Stimulated activated naive CD8-positive, alpha-beta T cell treated with anti-CD3 and anti-CD28 coated beads, Interleukin-15, Interleukin-2, amounts not matched to agents 100 ng/mL and 50 ng/mL, for 24 hours (primary cell): Measurements from ENCODE around the gene ZNF628.

ENCODE experiments used
- H3K27ac Mint-ChIP-seq: one replicate; pipeline ENCODE4 v1.8.0; 2021; ENCODE audit warnings: mild to moderate bottlenecking, mixed read lengths
- H3K27me3 Mint-ChIP-seq: one replicate; pipeline ENCODE4 v1.8.0; 2021; ENCODE audit warnings: mixed read lengths
- H3K36me3 Mint-ChIP-seq: one replicate; pipeline ENCODE4 v1.8.0; 2021; ENCODE audit warnings: low read depth, mixed read lengths
- H3K4me1 Mint-ChIP-seq: one replicate; pipeline ENCODE4 v1.8.0; 2021; ENCODE audit warnings: low read depth, mixed read lengths
- H3K4me3 Mint-ChIP-seq: one replicate; pipeline ENCODE4 v1.8.0; 2021; ENCODE audit warnings: mild to moderate bottlenecking, mixed read lengths
- H3K9me3 Mint-ChIP-seq: one replicate; pipeline ENCODE4 v1.8.0; 2021; ENCODE audit warnings: mixed read lengths

ZNF628 gene

DNA sequence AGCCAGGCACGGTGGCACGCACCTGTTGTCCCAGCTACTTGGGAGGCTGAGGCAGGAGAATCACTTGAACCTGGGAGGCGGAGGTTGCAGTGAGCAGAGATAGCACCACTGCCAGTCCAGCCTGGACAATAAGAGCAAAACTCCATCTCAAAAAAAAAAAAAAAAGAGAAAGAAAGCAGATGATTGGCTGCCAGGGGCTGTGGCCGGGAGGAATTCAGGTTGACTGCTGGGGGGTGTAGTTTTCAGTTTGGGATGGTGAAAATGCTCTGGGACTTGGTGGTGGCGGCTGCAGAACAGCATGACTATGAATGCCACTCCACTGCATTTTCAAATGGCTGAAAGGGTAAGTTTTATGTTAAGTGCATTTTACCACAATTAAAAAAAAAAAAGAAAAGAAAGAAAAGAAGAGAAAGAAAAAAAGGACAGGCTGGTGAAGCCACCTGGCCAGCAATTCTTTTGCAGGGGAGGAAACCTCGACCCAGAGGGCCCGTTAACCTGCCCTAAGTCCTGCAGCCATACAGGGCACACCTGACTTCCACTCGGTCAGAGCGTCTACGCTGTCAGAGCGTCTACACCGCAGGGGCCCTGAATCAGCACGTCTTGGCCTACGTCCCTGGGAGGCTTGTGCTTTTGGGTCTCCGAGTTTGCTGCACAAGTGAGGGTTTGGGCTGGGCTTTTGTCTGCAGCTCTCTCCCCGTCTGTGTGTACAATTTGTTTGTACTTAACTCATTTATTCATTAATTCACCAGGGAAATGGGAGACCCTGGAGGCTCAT, 18.5 kb upstream of the ZNF628 start:
- H3K36me3 Mint-ChIP-seq: peaks cover 11% of the 10 kb centered on the region
- no peaks in the 10 kb centered on the region for H3K9me3 Mint-ChIP-seq
- no peak overlapping the region for H3K4me3 Mint-ChIP-seq
- H3K27ac Mint-ChIP-seq: no peak overlapping the region
- peaks cover 29% of the 10 kb centered on the region for H3K4me1 Mint-ChIP-seq
- peaks cover 11% of the 10 kb centered on the region for H3K27me3 Mint-ChIP-seq

DNA sequence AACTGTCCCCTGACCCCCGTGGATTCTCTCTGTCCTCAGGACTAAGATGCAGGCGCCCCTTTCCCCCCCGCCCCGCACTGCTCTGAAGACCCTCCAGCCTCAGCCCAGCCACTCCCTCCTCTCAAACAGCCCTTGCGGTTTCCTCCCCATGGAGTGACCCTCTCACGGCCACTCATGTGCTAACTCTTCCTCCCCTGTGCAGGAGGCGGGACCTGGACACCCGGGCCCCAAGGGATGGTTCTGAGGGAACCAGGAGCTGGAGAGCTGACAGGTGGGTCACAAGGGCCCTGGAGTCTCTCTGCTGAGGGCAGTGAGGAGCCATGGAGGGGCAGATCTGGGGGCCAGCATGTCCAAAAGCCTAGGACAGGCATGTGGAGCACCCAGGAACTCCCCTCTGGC, 16.9 kb upstream of the ZNF628 start:
- no peaks in the 10 kb centered on the region for H3K36me3 Mint-ChIP-seq
- H3K9me3 Mint-ChIP-seq: no peaks in the 10 kb centered on the region
- peak overlapping the region; percentile 85 for H3K4me3 Mint-ChIP-seq
- H3K27me3 Mint-ChIP-seq: no peaks in the 10 kb centered on the region
- peaks cover 24% of the 10 kb centered on the region for H3K4me1 Mint-ChIP-seq
- H3K27ac Mint-ChIP-seq: no peak overlapping the region

DNA sequence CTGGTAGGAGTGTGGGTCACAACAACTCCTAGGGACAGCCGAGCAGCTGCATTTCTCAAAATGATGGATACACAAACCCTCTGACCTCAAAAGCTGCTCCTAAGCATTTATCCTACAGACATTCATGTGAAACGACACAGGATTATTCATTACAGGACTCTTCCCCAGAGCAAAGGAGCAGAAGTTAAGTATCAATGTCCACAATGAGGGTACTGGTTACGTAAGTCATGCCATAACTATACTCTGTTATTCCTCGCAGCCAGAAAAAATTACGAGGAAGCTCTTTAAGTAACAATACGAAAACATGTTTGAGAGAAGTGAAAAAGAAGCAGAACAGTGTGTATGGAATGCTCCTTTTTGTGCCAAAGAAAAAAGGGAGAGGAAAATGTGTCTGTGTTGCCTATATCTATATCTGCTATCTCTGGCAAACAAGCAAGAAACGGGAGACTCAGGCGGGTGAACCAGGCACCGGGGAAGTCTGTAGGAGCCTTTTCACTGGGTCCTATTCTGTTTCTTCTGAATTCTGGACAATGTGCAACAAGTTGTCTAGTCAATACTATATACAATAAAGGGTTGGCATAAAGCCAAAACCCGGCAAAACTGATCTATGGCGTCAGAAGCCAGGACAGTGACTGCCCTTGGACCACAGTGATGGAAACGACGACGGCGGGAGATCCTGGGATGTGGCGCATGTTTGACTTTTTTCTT, 16.3 kb upstream of the ZNF628 start:
- Mint-ChIP-seq H3K4me3 (peak overlapping the region; percentile 85), H3K4me1 (peaks cover 24% of the 10 kb centered on the region), H3K9me3 (no peaks in the 10 kb centered on the region), H3K27ac (no peak overlapping the region), H3K36me3 (no peaks in the 10 kb centered on the region), H3K27me3 (no peaks in the 10 kb centered on the region)

DNA sequence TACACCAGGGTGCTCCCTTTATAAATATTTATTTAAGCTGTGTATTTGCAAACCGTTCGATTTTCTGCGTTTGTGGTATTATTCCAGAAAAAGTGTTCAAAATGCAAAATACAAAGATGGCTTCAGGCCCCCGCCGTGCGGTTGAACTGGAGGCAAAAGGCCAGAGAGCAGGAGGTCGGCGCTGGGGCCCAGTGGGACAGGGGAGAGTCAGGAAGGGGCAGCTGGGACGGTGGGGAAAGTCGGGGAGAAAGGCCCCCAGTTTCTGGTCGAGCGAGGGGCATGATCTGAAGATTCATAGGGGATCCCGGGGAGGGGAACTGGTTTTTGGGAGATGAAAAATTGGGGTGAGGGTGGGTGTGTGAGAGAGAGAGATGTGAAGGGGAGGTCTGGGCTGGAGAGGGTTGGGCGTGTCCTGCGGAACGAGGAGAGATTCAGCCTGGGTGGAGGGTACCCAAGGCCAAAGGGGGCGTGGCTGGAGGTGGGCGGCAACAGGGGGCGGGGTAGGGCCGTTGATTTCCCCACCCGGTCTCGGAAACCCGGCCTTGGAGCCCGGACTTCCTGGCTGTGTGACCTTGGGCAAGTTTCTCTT, 15.7 kb upstream of the ZNF628 start:
- H3K27me3 Mint-ChIP-seq: no peaks in the 10 kb centered on the region
- H3K9me3 Mint-ChIP-seq: no peaks in the 10 kb centered on the region
- peaks cover 24% of the 10 kb centered on the region for H3K4me1 Mint-ChIP-seq
- H3K27ac Mint-ChIP-seq: peak overlapping the region; percentile 92
- H3K36me3 Mint-ChIP-seq: no peaks in the 10 kb centered on the region
- H3K4me3 Mint-ChIP-seq: peak overlapping the region; percentile 85

DNA sequence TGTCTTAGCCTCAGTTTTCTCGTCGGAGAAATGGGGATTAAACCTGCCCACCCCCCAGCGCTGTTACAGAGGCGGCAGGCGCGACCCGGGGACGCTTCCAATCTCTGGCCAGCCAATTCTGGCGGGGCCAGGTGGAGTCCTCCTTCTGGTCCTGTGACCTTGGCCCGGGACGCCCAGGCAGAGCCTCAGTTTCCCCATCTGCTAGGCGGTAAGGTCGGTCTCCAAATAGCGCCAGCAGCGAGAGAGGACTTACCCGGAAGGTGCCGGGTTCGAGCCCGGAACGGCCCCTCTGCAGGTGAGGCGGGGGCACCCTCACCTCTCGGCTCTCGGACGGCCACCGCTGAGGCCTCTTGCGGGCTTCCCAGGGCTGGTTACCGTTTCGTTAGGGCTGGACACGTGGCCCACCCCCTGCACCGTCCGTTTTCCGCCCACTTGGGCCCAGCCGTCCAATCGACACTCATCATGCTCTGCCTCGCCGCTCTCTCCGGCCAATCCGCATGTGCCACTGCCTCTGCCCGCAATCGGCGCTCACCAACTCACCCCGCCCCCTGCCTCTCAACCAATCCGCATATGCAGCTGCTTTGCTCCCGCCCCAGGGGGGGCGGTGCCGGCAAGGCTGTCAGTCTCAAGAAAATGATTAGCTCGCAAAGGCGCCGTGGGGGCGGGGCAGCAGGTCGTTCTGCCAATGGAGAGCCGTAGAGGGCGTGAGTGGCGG, 15.0 kb upstream of the ZNF628 start, which contains the start of gene ISOC2:
TSS of gene ISOC2 (minus strand) at position 384 of the 715 bp plus-strand sequence. CDS start 5,156 bp downstream, outside the sequence.
- H3K4me1 Mint-ChIP-seq: peaks cover 24% of the 10 kb centered on the region
- H3K27ac Mint-ChIP-seq: peak within 1 kb of the TSS; percentile 92
- no peaks in the 10 kb centered on the region for H3K9me3 Mint-ChIP-seq
- peak within 1 kb of the TSS; percentile 85 for H3K4me3 Mint-ChIP-seq
- no peaks in the 10 kb centered on the region for H3K27me3 Mint-ChIP-seq
- no peaks in the 10 kb centered on the region for H3K36me3 Mint-ChIP-seq

DNA sequence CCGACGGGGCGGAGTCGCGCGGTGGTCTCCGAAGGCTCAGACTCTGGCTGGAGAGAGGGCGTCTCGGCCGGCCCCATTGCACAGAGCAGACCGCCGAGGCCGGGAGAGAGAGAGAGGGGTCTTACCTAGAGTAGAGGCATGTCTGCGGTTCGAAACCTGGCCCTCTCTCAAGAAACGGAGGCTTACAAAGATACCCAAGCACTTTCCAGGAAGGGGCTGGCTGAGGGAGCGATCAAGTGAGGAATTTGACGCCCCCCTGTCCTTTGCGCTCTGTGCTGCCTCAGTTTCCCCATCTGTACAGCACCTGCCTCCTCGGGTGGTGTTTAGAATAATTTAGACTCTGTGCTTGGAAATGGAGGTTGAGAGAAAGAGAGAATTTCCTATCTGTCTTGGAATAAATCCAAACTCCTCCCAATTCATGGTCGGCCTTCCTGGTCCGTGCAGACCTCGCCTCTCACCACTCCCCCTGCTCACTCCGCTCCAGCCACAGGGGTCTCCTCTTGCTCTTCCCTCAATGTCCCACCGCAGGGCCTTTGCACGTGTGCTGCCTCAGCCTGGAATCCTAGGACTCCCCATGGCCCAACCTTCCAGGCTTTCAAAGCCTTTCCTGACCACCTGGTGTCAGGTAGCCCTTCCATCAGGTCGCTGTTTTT, 14.3 kb upstream of the ZNF628 start:
- Mint-ChIP-seq H3K4me3 (peak overlapping the region; percentile 85), H3K27me3 (no peaks in the 10 kb centered on the region), H3K4me1 (peaks cover 24% of the 10 kb centered on the region), H3K9me3 (no peaks in the 10 kb centered on the region), H3K27ac (peak overlapping the region; percentile 92), H3K36me3 (no peaks in the 10 kb centered on the region)

DNA sequence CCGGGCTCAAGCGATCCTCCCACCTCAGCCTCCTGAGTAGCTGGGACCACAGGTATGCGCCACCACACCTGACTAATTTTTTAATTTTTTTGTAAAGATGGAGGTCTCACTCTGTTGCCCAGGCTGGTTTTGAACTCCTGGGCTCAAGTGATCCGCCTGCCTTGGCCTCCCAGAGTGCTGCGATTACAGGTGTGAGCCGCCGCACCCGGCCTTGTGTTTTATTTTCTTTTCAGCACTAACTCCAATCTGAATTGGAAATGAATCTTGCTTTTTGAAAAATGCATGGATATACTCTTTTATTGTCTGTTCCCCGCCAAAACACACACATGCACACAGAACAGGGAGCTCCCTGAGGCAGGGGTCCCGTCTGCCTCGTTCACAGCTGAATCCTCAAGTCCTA, 13.7 kb upstream of the ZNF628 start:
- no peaks in the 10 kb centered on the region for H3K27me3 Mint-ChIP-seq
- no peak overlapping the region for H3K27ac Mint-ChIP-seq
- no peaks in the 10 kb centered on the region for H3K9me3 Mint-ChIP-seq
- peak overlapping the region; percentile 85 for H3K4me3 Mint-ChIP-seq
- H3K4me1 Mint-ChIP-seq: peaks cover 24% of the 10 kb centered on the region
- no peaks in the 10 kb centered on the region for H3K36me3 Mint-ChIP-seq

DNA sequence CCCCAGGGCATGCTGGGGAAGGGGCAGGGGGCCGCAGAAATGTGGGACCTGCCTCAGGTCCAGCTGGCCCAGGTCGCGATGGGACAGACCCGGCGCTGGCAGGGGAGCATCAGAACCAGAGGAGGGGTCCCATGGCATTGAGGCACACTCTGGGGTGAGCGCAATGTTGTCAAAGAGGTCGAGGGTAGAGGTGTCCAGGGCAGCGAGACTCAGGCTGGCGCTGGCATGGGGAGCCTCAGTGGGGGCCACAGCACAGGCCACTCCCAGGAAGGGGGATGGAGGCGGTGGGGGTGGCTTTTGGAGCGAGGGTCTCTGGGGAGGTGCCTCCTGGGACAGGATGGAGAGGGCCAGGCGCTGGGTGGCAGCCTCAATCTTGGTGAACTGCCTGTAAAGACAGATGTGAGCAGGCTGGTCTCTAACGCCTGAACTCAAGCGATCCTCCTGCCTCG, 12.8 kb upstream of the ZNF628 start:
- H3K9me3 Mint-ChIP-seq: no peaks in the 10 kb centered on the region
- H3K27ac Mint-ChIP-seq: no peak overlapping the region
- H3K4me3 Mint-ChIP-seq: no peak overlapping the region
- H3K4me1 Mint-ChIP-seq: peaks cover 24% of the 10 kb centered on the region
- H3K27me3 Mint-ChIP-seq: no peaks in the 10 kb centered on the region
- H3K36me3 Mint-ChIP-seq: no peaks in the 10 kb centered on the region

DNA sequence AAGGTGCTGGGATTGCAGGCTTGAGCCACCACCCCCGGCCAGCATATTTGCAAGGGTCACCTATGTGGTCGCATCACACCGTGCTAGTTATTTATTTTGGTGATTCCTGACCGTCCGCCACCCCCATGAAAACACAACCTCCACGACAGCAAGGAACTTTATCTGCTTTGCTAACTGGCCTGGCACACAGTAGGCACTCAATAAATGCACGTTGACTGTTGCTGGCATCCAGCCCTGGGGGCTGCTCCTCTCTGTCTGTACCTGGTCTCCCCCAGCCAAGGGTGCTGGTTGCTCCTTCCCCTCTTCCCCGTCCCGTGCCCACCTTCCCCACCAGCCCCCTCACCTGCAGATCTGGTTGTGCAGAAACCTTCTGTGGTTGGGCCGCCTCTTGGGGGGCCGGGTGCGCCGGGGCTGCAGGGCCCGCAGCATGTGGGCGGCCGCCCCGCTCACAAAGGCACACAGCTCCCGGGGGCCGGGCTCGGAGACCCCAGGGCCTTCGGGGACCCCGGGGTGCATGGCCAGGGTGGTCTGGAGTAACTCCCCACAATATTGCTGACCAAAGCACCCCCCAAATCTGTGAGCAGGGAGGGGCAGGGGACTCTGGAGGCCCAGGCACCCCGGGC, 12.3 kb upstream of the ZNF628 start:
- no peak overlapping the region for H3K4me3 Mint-ChIP-seq
- no peak overlapping the region for H3K27ac Mint-ChIP-seq

DNA sequence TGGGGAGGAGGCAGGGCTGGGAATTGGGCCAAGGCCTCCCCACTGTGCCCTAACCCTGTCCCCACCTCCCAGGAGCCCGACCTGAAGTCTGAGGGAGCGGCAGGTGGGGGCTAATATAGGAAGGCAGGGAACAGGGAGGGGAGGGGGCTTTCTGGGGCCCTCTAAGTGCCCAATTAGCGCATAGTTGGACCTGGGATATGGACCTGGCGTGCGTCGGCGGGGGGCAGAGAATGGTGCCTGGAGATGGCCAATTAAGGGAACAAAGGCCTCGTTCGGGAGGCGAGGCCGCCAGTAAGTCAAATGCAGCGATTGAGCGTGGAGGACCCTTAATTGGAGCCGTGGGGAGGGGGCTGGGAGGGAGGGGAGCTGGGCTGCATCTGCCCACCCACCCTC, 11.8 kb upstream of the ZNF628 start, which contains the start of gene C19orf85:
TSS of gene C19orf85 (minus strand) at position 90 of the 393 bp plus-strand sequence. CDS start 197 bp downstream, outside the sequence.
- Mint-ChIP-seq H3K36me3 (no peaks in the 10 kb centered on the region), H3K4me3 (no peak within 1 kb of the TSS), H3K9me3 (no peaks in the 10 kb centered on the region), H3K27me3 (no peaks in the 10 kb centered on the region), H3K27ac (no peak within 1 kb of the TSS), H3K4me1 (peaks cover 24% of the 10 kb centered on the region)

More for the DNA sequence above, 12.3 kb upstream of the ZNF628 start:
- H3K4me1 Mint-ChIP-seq: peaks cover 24% of the 10 kb centered on the region
- no peaks in the 10 kb centered on the region for H3K36me3 Mint-ChIP-seq
- H3K27me3 Mint-ChIP-seq: no peaks in the 10 kb centered on the region
- no peaks in the 10 kb centered on the region for H3K9me3 Mint-ChIP-seq

DNA sequence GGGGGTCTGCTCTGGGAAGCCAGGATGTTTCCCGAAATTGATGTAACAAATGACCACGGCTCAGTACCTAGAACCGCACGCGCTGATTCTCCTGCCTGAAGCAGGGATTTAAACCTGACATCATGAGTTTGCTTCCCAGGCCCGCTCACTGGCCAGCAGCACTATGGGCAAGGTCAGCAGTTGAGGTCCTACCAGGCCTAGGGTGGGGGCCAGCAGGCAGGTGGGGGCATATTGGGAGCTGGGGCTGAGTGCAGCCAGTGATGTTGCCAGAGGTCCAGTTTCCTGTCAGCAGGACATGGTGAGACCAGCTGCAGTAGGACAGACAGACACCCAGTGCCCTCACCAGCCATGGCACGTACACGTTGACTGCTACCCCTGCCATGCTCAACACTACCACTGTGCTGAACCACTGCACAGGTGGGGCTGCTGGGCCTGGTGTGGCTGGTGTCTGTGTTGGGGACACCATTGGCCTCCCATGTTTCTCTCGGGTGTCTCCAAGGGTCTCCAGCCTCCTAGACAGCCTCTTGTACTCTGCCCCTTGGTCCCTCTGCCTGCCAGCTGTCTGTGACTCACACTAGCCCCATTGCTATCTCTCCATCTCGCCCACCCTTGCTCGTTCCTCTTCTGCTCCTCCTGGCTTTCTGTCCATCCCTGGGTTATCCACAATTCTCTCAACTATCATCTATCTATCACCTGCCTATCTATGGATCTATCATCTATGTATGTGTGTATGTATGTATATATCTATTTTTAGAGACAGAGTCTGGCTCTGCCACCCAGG, 10.8 kb upstream of the ZNF628 start:
- Mint-ChIP-seq H3K27ac (no peak overlapping the region), H3K4me1 (peaks cover 15% of the 10 kb centered on the region), H3K4me3 (no peak overlapping the region), H3K36me3 (no peaks in the 10 kb centered on the region), H3K9me3 (no peaks in the 10 kb centered on the region), H3K27me3 (no peaks in the 10 kb centered on the region)

DNA sequence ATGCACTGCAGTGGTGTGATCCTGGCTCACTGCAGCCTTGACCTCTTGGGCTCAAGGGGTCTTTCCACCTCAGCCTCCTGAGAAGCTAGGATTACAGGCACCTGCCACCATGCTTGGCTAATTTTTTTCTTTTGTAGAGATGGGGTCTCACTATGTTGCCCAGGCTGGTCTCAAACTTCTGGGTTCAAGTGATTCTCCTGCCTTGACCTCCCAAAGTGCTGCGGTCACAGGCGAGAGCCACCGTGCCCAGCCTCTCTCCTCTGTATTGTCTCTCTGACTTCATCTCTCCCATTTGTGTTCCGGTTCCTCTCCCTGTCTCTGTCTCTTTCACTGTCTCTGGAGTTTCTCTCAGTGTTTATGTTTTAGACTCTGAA, 10.2 kb upstream of the ZNF628 start:
- Mint-ChIP-seq H3K27me3 (no peaks in the 10 kb centered on the region), H3K9me3 (no peaks in the 10 kb centered on the region), H3K36me3 (no peaks in the 10 kb centered on the region), H3K27ac (no peak overlapping the region), H3K4me3 (no peak overlapping the region), H3K4me1 (peaks cover 11% of the 10 kb centered on the region)

DNA sequence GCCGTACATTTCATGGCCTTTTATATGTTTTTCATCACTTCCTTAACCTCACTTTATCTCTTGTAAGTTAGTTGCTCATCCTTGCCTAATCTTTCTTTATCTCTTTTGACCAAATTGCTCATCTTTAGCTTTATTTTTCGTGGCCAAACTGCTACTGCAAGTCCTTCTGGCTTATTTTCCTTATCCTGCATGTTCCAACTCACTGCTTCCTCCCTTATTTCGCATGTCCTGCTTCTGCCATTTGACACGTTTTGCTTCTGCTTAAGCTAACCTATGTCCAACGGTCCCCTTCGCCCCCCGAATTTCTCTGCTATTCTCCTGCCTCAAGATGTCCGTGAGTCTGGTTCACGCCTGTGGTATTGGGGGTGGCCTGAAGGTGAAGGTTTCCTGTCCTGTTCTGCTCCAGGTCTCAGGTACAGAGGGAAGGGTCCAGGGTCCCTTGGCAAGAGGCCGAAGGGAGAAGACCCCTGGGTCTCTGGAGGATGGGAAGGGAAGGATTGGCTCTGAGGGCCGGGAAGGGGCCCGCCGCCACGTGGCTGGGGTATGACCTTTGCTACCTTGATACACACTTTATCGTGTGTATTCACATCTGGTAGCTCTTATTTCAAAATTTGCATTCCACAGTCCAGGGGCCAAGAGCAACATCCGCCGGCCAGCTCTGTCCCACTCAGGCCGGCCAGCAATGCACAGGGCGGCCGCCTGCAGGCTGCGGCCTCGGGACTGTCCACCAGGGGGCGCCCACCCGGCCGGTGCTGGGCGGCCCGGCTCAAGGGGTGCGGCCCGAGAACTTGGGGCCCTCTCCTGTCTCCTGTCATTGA, 9.0 kb upstream of the ZNF628 start:
- H3K4me3 Mint-ChIP-seq: no peak overlapping the region
- H3K27me3 Mint-ChIP-seq: no peaks in the 10 kb centered on the region
- no peaks in the 10 kb centered on the region for H3K9me3 Mint-ChIP-seq
- H3K27ac Mint-ChIP-seq: no peak overlapping the region
- peaks cover under 1% of the 10 kb centered on the region for H3K4me1 Mint-ChIP-seq
- no peaks in the 10 kb centered on the region for H3K36me3 Mint-ChIP-seq
